GM12878 (cell line): ENCODE measurements around the gene RAB40B. TPM values are rescaled to one million over a fixed set of nuclear protein-coding genes. Genes with fewer than 3 reads are reported as not detected.

ENCODE experiments used
- BMI1 ChIP-seq: fragments of 450-650 bp; IDR thresholded peaks from 2 replicates; pipeline ENCODE4 v1.6.1; 2016; ENCODE audit warnings: mild to moderate bottlenecking, moderate library complexity, borderline replicate concordance
- CTCF ChIP-seq, 3 experiments: IDR thresholded peaks in 2 of 3; conservative IDR thresholded peaks in 1 of 3; 2 replicates each; pipeline ENCODE4 v1.5.1; 2011; ENCODE audit warnings: low read depth in 3 of 3, low read length in 3 of 3, mild to moderate bottlenecking in 3 of 3, control low read depth in 2 of 3, moderate library complexity in 2 of 3, inconsistent platforms in 1 of 3, mixed read lengths in 1 of 3; ENCODE audit not compliant: control insufficient read depth in 2 of 3, insufficient read depth in 1 of 3; ENCODE audit errors: extremely low read depth in 1 of 3
- E2F8 ChIP-seq: fragments of 450-650 bp; IDR thresholded peaks from 2 replicates; pipeline ENCODE4 v1.6.1; 2018; ENCODE audit warnings: mild to moderate bottlenecking, low read depth, moderate library complexity; ENCODE audit not compliant: partially characterized antibody
- IRF3 ChIP-seq: fragments of 450-650 bp; IDR thresholded peaks from 2 replicates; pipeline ENCODE4 v1.6.1; 2014; ENCODE audit warnings: mild to moderate bottlenecking
- NBN ChIP-seq: fragments of 450-650 bp; IDR thresholded peaks from 2 replicates; pipeline ENCODE4 v1.6.1; 2016
- NFIC ChIP-seq: IDR thresholded peaks from 2 replicates; pipeline ENCODE4 v1.6.1; 2012; ENCODE audit warnings: low read depth, mild to moderate bottlenecking, inconsistent platforms, low read length, moderate library complexity
- SKIL ChIP-seq: fragments of 450-650 bp; IDR thresholded peaks from 2 replicates; pipeline ENCODE4 v1.6.1; 2017; ENCODE audit warnings: mild to moderate bottlenecking, low read depth, inconsistent platforms; ENCODE audit not compliant: poor library complexity, severe bottlenecking
- TCF3 ChIP-seq: IDR thresholded peaks from 2 replicates; pipeline ENCODE4 v1.6.1; 2012; ENCODE audit warnings: low read depth, mild to moderate bottlenecking, low read length, borderline replicate concordance; ENCODE audit not compliant: insufficient read depth
- YY1 ChIP-seq: IDR thresholded peaks from 2 replicates; pipeline ENCODE4 v1.6.1; 2011; ENCODE audit warnings: low read depth, mild to moderate bottlenecking, low read length
- ZNF592 ChIP-seq: fragments of 450-650 bp; IDR thresholded peaks from 2 replicates; pipeline ENCODE4 v1.6.1; 2017; ENCODE audit warnings: mild to moderate bottlenecking, moderate library complexity
- polyA plus RNA-seq, 11 experiments: library from polyadenylated mRNA; depleted of rRNA in 4 of 11; unstranded in 6 of 11; stranded (reverse) in 5 of 11; fragments of >200 nt; fragmentation: Nextera tagmentation in 4 of 11; fragmentation: Illumina TruSeq in 1 of 11; extraction: Ambion mirVana in 4 of 11; extraction: Trizol in 1 of 11; gene quantifications; 1 replicate in 1 of 11; 2 replicates in 10 of 11; pipeline versions ENCODE4 v1.2.1 to v1.2.3, GENCODE V29; 2011 to 2016; ENCODE audit warnings: inconsistent platforms in 2 of 11, missing spikeins in 2 of 11, low read depth in 1 of 11
- total RNA-seq, 4 experiments: library from RNA; depleted of rRNA in 3 of 4; stranded (reverse); fragments of >200 nt in 3 of 4; fragmentation: Illumina TruSeq in 1 of 4; extraction: Trizol in 1 of 4; gene quantifications; 2 replicates each; pipeline versions ENCODE4 v1.2.1 to v1.2.3, GENCODE V29; 2013 to 2021

Gene RAB40B
- total and polyA plus RNA-seq, 10 of the 15 experiments (the other 5 are each of a cell fraction or from before 2014, with no cell fraction given): 0.06 to 2.8 (median 1.4) TPM

- TF ChIP-seq E2F8: no peak
- TF ChIP-seq BMI1: no peak
- TF ChIP-seq CTCF (IDR thresholded peaks at IDR 0.05 in 2 of 3, conservative IDR thresholded peaks at IDR 0.05 in 1 of 3; ENCODE audit: control insufficient read depth in 2 of 3, extremely low read depth in 1 of 3, insufficient read depth in 1 of 3, low read depth in 3 of 3, low read length in 3 of 3): no peak
- TF ChIP-seq SKIL: no peak
- no peak for TF ChIP-seq ZNF592
- 0 out of 2 replicates have a peak, but pooled peaks have one; percentile 50 for TF ChIP-seq TCF3
- TF ChIP-seq IRF3: no peak
- TF ChIP-seq NFIC: no peak
- TF ChIP-seq NBN: no peak
- TF ChIP-seq YY1: peak; percentile 66
- TF ChIP-seq, all 136 proteins: peak for 40
Measured at GRCh38 chr17:82648165-82648668, 50.3 kb downstream of the RAB40B start, which contains the start of gene WDR45B (continued).
